GM13976 (cell line): ENCODE data around the gene EXOC4.

Experiments used
- DNase-seq: peaks from one replicate; pipeline ENCODE4 v3.0.0; 2012; ENCODE audit warnings: low spot score
- in situ Hi-C: fragments of 300-500 bp; cut with MboI; formaldehyde crosslinking; loops from one replicate; pipeline ENCODE4 v1.12.0; 2022; ENCODE audit warnings: low sequenced_read_pairs, mixed read lengths, inconsistent platforms; ENCODE audit not compliant: unreplicated experiment
- TF ChIP-seq, protein P1 (sequence below): IDR thresholded peaks from 2 replicates; pipeline ENCODE4 v1.5.1; 2012; ENCODE audit warnings: borderline replicate concordance, mild to moderate bottlenecking; ENCODE audit not compliant: insufficient read depth; ENCODE audit errors: extremely low read depth, missing control alignments, control extremely low read depth

EXOC4 gene

DNA sequence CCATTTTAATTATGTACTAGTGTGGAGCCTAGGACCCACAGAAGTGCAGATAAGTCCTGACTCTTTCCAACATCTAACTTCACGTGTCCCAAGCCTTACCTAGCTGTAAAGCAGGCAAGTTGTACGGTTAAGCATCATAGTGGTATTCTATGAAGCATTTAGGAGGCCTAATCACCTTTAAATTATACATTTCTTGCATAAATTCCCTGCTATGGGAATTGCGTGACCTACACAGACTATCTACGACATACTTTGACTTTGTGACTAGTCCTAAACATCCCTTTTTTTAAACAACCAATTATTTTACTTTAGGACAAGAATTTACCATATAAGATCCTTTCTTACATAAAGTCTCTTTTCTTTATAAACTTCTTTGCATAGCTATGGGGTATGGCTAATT is 836.6 kb downstream of the EXOC4 start:
- TF ChIP-seq, protein P1, sequence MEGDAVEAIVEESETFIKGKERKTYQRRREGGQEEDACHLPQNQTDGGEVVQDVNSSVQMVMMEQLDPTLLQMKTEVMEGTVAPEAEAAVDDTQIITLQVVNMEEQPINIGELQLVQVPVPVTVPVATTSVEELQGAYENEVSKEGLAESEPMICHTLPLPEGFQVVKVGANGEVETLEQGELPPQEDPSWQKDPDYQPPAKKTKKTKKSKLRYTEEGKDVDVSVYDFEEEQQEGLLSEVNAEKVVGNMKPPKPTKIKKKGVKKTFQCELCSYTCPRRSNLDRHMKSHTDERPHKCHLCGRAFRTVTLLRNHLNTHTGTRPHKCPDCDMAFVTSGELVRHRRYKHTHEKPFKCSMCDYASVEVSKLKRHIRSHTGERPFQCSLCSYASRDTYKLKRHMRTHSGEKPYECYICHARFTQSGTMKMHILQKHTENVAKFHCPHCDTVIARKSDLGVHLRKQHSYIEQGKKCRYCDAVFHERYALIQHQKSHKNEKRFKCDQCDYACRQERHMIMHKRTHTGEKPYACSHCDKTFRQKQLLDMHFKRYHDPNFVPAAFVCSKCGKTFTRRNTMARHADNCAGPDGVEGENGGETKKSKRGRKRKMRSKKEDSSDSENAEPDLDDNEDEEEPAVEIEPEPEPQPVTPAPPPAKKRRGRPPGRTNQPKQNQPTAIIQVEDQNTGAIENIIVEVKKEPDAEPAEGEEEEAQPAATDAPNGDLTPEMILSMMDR, result no peak
- DNase-seq, result no peak
- in situ Hi-C loops, result no loop called here

DNA sequence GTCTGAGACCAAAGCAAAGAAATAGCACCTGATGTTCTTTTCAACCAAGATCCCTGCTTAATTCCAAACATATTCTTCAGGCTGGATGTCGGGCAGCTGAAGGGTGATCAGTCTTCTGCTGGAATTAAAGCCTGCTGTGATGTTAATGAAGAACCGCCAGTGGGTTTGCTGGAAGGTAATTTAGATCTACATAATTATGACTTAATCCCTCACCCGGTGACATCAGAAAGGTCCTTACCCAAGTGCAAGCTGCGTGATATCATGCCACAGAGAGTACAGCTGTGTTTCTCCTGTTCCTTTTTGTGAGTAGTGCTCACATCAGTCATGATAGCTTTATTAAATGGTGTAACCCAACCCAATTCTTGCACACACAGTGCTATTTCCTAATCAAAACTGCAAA is 845.2 kb downstream of the EXOC4 start:
- TF ChIP-seq, protein P1, result no peak
- DNase-seq, result no peak
- in situ Hi-C loops, result no loop called here

DNA sequence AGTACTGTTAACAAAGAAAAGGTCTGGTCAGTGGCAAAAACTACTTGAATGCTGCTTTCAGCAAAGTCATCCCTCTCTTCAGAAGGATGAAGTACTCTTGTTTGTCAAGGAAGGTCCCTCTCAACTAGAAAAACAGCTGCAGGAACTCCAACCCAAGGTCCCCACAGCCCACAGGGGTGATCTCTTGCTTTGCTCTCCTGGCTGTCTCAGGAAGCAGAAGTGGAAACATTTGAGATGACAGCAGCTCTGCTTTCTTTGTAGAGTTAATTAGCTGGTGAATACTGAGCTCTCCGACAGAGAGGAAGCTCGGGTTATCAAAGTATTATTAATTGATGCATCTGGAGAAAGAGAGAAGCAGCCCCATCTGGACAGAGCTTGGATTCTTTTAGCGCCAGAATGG is 848.8 kb downstream of the EXOC4 start:
- DNase-seq, result no peak
- in situ Hi-C loops, result no loop called here
- TF ChIP-seq, protein P1, result no peak

DNA sequence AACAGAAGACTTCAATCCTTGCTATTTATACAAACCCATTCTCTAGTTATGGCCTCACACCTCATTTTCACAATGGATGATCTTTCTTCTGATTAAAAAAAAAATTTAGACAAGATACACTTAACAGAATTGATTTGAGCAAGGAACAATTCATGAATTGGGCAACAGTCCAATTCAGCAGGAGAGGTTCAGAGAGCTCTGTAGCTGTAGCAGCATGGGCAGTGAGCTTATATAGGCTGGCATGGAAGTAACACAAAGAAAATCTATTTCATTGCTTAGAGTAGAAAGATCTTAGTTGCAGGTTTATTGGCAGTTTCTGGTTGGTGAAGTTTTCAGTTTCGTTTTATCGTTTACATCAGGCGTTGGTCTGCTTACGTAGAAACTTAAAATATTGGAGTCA is 851.3 kb downstream of the EXOC4 start:
- in situ Hi-C loops, result no loop called here
- no peak for DNase-seq
- TF ChIP-seq, protein P1, result no peak

DNA sequence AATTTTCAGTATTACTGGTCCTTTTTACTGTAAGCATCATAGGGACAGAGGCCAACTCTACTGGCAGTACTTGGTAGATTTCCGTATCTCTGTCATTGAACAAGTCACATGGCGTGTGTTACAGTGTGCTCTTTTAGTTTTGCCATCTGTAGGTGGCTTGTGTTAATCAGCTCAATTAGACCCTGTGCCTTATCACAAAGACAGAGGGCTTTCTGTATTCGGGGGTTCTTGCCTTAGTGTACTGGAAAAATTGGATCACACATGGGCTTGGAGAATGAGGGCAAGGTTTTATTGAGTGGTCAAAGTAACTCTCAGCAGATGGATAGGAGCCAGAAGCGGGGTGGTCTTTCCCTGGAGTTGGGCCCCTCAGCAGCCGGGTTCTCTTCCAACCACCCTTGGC is 853.0 kb downstream of the EXOC4 start:
- TF ChIP-seq, protein P1, result no peak
- in situ Hi-C loops, result no loop called here
- DNase-seq, result no peak

DNA sequence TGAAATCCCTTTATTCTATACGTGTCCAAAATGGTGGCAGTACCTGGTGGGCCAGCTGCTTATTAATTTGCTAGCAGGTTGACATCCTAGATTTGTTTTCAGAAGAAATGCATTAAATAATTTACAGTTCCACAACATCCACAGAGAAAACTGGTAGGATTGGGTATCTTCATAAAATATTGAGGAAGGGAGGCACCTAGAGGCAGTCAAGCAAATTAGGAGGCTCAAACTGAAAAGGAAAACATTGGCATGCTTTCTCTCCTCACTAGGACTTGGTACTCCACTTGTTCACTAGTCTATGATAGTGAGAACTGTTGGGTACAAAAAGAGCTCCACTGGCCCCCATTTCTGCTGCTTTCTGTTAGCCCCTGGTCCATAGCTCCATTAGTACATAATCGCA is 855.9 kb downstream of the EXOC4 start:
- in situ Hi-C loops, result no loop called here
- TF ChIP-seq, protein P1, result no peak
- no peak for DNase-seq

DNA sequence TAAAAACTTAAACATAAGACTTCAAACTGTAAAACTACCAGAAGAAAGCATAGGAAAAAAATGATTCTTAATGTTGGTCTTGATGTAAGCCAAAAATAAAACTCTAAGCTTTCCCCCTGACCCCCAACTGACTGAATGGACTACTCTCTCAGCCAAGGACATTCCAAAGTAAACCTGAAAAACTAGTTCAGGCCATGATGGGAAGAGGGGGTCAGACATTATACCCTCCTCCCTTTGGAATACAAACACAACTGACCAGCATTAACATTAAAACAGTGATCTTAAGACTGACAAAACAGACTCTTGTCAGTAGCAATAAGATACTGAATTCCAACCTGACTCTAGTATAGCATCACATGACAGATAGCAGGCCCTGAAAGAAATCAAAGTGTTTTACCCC is 860.8 kb downstream of the EXOC4 start:
- in situ Hi-C loops, result no loop called here
- no peak for DNase-seq
- TF ChIP-seq, protein P1, result no peak
